ENCODE results near the gene KCNK15.

The KCNK15 gene

DNA sequence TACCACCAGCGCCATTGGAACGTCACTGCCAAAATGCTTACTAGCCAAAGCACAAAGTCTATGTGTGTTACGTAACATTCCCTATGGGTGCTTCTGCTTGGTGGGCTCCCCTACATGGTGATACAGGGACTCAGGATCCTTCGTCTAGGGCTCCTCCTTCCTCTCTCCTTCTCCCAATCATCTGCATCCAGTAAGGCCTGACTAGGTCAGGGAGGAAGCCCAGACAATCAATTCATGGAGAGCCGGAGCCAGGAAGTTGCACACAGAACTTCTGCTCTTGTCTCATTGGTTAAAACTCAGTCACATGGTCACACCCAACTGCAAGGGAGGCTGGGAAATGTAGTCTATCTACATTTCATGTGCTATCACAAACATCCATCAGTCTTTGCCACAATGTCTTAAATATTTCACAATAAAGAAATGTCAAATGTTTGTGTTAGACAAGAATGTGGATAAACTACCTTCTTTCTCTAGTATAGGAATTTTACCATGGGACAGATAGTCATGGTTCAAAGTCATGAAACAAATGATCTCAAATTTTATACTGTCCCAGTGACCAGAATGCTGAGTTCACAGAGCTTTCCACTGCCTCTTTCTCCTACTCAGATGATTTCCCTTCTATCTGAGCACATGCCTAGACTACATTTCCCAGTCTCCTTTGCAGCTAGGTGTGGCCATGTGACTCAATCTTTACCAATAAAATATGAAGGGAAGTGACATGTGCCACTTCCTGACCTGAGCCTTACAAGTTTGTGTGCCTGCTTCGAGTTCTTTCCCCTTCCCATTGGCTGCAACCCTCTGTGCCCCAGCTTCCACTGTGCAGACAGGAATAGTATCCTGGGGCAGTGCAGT, 9.3 kb upstream of the KCNK15 start:
- no peak overlapping the region for H3K9ac ChIP-seq (ENCODE audit: low read length in 2 of 2)
- H3K4me3 ChIP-seq (ENCODE audit: low read length in 2 of 2): peak overlapping the region in 1 of 2 donors; percentile 15
- H3K9me3 ChIP-seq (ENCODE audit: control insufficient read depth in 2 of 2, low read length in 2 of 2): no peaks in the 10 kb centered on the region
- no peak overlapping the region for H3K27ac ChIP-seq (ENCODE audit: low read length)
- peaks cover 11% of the 10 kb centered on the region for H3K4me1 ChIP-seq (ENCODE audit: control insufficient read depth, insufficient read depth, low read length)
- no peaks in the 10 kb centered on the region for H3K36me3 ChIP-seq (ENCODE audit: control insufficient read depth in 2 of 2, insufficient read depth in 2 of 2, low read length in 2 of 2)
- no peaks in the 10 kb centered on the region for H3K27me3 ChIP-seq (ENCODE audit: control insufficient read depth in 1 of 2, insufficient read depth in 2 of 2, low read length in 2 of 2)

DNA sequence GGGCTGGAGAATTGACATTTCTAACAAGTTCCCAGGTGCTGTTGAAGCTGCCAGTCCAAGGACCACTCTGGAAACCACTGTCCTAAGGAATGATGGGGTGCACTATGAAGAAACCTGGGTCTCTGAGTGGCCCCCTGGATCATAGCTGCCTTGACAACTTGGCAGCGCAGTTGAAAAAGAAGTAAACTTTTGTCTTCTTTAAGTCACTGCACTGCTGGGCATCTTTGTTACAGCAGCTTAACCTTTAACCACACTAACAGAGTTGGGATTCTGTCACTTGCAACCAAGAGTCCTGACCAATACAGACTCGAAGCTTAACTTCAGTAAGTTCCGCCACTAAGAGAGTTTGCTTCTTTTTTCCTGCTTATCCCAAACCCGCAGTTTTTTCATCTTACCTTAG, 8.5 kb upstream of the KCNK15 start:
- no peaks in the 10 kb centered on the region for H3K27me3 ChIP-seq (ENCODE audit: control insufficient read depth in 1 of 2, insufficient read depth in 2 of 2, low read length in 2 of 2)
- H3K27ac ChIP-seq (ENCODE audit: low read length): no peak overlapping the region
- no peaks in the 10 kb centered on the region for H3K36me3 ChIP-seq (ENCODE audit: control insufficient read depth in 2 of 2, insufficient read depth in 2 of 2, low read length in 2 of 2)
- H3K4me3 ChIP-seq (ENCODE audit: low read length in 2 of 2): no peak overlapping the region
- no peaks in the 10 kb centered on the region for H3K9me3 ChIP-seq (ENCODE audit: control insufficient read depth in 2 of 2, low read length in 2 of 2)
- peaks cover 11% of the 10 kb centered on the region for H3K4me1 ChIP-seq (ENCODE audit: control insufficient read depth, insufficient read depth, low read length)
- H3K9ac ChIP-seq (ENCODE audit: low read length in 2 of 2): no peak overlapping the region

DNA sequence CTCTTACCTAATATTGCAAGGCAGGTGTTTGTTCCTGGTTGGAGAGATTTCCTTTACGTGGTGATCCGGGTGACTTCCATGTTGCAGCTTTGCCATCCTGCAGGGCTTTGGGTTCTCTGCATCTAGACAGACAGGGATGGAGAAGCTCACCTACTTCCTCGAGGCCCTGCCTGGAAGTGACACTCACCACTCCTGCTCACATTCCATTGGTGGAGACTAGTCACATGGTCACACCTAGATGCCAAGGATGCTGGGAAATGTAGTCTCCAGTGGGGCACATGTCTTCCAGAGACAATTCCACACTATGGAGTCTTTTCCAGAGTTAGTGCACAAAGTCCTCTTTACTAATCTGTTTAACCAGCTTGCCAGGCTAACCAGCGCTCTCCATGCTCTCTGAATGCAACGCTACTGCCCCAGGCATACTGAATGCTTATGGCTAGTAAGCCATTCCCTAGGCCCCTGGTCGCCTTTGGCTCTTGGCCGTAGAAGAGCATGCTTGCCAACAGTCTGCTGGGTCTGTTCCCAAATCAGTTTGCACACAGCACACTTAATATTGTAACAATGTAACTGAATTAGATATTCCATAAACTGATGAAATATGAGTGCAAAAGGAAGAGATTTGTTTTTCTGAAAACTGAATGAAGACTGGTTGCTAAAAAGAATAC, 6.7 kb upstream of the KCNK15 start:
- Histone ChIP-seq H3K36me3 (ENCODE audit: control insufficient read depth in 2 of 2, insufficient read depth in 2 of 2, low read length in 2 of 2) (no peaks in the 10 kb centered on the region), H3K4me3 (ENCODE audit: low read length in 2 of 2) (no peak overlapping the region), H3K27me3 (ENCODE audit: control insufficient read depth in 1 of 2, insufficient read depth in 2 of 2, low read length in 2 of 2) (peaks cover 2 to 9% of the 10 kb centered on the region in 2 donors), H3K9ac (ENCODE audit: low read length in 2 of 2) (no peak overlapping the region), H3K27ac (ENCODE audit: low read length) (no peak overlapping the region), H3K9me3 (ENCODE audit: control insufficient read depth in 2 of 2, low read length in 2 of 2) (no peaks in the 10 kb centered on the region), H3K4me1 (ENCODE audit: control insufficient read depth, insufficient read depth, low read length) (peaks cover 11% of the 10 kb centered on the region)

DNA sequence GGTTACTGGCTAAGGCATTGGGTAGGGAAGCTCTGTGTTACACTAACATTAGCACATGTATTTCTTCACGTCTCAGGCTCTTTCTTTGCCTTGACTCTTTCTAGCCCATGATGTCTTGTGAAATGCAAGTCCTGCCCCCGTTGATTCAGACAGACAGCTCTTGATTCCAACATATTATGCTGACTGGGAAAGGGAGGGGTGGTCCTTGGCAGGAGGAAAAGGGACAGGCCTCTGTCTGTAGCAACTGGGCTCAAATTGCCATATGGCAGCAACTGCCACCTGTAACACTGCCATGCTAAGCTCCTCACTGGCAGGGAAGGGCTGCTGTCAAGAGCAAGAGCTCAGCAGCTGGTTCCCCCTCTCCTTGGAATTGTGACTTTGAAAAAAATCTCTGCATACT, 5.7 kb upstream of the KCNK15 start:
- H3K27me3 ChIP-seq (ENCODE audit: control insufficient read depth in 1 of 2, insufficient read depth in 2 of 2, low read length in 2 of 2): peaks cover 8 to 19% of the 10 kb centered on the region in 2 donors
- H3K36me3 ChIP-seq (ENCODE audit: control insufficient read depth in 2 of 2, insufficient read depth in 2 of 2, low read length in 2 of 2): no peaks in the 10 kb centered on the region
- H3K4me1 ChIP-seq (ENCODE audit: control insufficient read depth, insufficient read depth, low read length): peaks cover 7% of the 10 kb centered on the region
- no peak overlapping the region for H3K27ac ChIP-seq (ENCODE audit: low read length)
- H3K9ac ChIP-seq (ENCODE audit: low read length in 2 of 2): no peak overlapping the region
- no peak overlapping the region for H3K4me3 ChIP-seq (ENCODE audit: low read length in 2 of 2)
- no peaks in the 10 kb centered on the region for H3K9me3 ChIP-seq (ENCODE audit: control insufficient read depth in 2 of 2, low read length in 2 of 2)

DNA sequence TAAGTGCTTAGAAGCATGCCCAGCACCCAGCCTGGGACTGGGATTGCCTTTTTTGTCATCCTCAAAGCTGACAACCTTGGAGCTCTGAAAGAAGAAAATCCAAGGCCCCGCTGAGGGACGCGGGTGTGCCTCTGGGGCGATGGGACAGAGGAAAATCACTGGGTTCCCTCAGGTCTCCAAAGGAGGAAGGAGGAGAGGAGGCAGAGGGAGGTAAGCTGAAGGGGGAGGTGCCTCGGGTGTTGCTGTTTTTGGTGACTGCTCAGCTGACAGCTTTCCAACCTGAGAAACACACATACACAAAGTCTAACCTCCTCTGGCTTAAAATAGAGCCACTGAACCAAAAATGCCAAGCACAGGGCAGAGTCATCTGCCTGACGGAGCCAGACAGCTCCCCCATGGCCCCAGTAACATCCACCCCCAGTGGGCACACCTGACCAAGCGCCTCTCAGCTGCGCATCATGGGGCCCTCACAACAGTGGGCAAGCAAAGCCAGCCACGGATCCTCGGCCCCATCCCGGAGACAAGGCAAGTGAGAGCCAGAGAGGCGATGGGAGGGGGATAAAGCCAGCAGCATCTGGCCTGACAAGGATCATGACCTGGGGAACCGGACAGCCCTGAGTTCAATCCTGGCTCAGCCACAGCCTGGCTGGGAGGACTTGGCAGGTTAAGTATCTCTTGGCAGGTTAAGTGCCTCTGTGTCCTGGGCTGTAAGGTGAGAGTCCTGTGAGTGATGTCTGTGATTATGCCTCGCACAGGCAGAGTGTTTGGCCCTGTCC, 3.2 kb upstream of the KCNK15 start:
- H3K27ac ChIP-seq (ENCODE audit: low read length): no peak overlapping the region
- H3K27me3 ChIP-seq (ENCODE audit: control insufficient read depth in 1 of 2, insufficient read depth in 2 of 2, low read length in 2 of 2): peaks cover 22 to 36% of the 10 kb centered on the region in 2 donors
- no peaks in the 10 kb centered on the region for H3K36me3 ChIP-seq (ENCODE audit: control insufficient read depth in 2 of 2, insufficient read depth in 2 of 2, low read length in 2 of 2)
- H3K4me3 ChIP-seq (ENCODE audit: low read length in 2 of 2): no peak overlapping the region
- H3K4me1 ChIP-seq (ENCODE audit: control insufficient read depth, insufficient read depth, low read length): peaks cover 16% of the 10 kb centered on the region
- no peaks in the 10 kb centered on the region for H3K9me3 ChIP-seq (ENCODE audit: control insufficient read depth in 2 of 2, low read length in 2 of 2)
- H3K9ac ChIP-seq (ENCODE audit: low read length in 2 of 2): no peak overlapping the region

DNA sequence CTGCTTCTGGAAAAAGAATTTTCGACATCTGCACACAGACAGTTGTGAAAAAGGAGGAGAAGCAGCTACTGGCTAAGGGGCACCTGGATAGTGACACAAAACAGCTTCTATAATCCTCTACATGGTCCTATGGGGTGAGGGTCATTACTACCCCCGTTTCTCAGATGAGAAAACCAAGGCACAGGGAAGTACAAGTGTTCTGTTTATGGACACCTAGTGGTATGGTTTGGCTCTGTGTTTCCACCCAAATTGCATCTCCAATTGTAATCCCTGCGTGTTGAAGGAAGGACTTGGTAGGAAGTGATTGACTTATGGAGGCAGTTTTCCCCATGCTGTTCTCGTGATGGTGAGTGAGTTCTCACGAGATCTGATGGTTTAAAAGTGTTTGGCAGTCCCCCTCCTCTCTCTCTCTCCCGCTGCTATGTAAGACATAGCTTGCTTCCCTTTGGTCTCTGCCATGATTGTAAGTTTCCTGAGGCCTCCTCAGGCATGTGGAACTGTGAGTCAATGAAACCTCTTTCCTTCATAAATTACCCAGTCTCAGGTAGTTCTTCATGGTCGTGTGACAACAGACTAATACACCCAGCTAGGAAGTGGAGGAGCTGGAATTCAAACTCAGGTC, 2.5 kb upstream of the KCNK15 start:
- no peak overlapping the region for H3K4me3 ChIP-seq (ENCODE audit: low read length in 2 of 2)
- peaks cover 16% of the 10 kb centered on the region for H3K4me1 ChIP-seq (ENCODE audit: control insufficient read depth, insufficient read depth, low read length)
- no peaks in the 10 kb centered on the region for H3K36me3 ChIP-seq (ENCODE audit: control insufficient read depth in 2 of 2, insufficient read depth in 2 of 2, low read length in 2 of 2)
- H3K9me3 ChIP-seq (ENCODE audit: control insufficient read depth in 2 of 2, low read length in 2 of 2): no peaks in the 10 kb centered on the region
- H3K27me3 ChIP-seq (ENCODE audit: control insufficient read depth in 1 of 2, insufficient read depth in 2 of 2, low read length in 2 of 2): peaks cover 22 to 36% of the 10 kb centered on the region in 2 donors
- H3K27ac ChIP-seq (ENCODE audit: low read length): no peak overlapping the region
- no peak overlapping the region for H3K9ac ChIP-seq (ENCODE audit: low read length in 2 of 2)

DNA sequence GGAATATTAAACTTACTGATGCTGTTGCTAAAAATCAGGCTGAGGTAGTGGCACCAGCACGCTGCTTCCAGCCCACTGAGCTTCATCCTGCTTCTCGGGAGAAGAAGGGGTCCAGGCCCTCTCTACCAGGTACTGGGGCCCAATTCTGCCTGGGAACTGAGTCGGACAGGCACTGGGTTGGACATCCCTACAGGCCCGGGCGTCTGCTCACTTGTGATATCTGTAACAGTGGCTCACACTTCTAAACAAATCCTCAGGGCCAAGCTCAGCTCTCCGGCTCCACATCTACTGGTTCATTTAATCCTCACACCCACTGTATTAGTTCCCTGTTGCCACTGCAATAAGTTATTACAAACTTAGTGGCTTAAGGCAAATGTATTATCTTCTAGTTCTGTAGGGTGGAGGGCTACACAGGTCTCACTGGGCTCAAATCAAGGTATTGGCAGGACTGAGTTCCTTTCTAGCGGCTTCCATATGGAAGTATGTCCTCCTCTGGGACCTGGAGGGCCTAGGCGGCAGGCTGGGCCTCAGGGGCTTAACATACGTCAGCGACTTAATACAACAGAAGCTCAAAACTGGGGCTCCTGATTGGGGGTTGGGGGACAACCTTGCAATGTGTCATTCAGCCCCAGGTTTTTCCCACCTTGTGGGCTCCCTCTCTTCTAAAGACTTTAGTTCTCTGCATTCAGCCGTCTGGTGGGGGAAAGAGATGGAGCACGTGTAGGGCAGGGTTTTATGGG, 1.6 kb upstream of the KCNK15 start:
- H3K4me1 ChIP-seq (ENCODE audit: control insufficient read depth, insufficient read depth, low read length): peaks cover 15% of the 10 kb centered on the region
- H3K9me3 ChIP-seq (ENCODE audit: control insufficient read depth in 2 of 2, low read length in 2 of 2): no peaks in the 10 kb centered on the region
- H3K27me3 ChIP-seq (ENCODE audit: control insufficient read depth in 1 of 2, insufficient read depth in 2 of 2, low read length in 2 of 2): peaks cover 26 to 36% of the 10 kb centered on the region in 2 donors
- no peak overlapping the region for H3K27ac ChIP-seq (ENCODE audit: low read length)
- H3K9ac ChIP-seq (ENCODE audit: low read length in 2 of 2): no peak overlapping the region
- H3K36me3 ChIP-seq (ENCODE audit: control insufficient read depth in 2 of 2, insufficient read depth in 2 of 2, low read length in 2 of 2): no peaks in the 10 kb centered on the region
- no peak overlapping the region for H3K4me3 ChIP-seq (ENCODE audit: low read length in 2 of 2)

DNA sequence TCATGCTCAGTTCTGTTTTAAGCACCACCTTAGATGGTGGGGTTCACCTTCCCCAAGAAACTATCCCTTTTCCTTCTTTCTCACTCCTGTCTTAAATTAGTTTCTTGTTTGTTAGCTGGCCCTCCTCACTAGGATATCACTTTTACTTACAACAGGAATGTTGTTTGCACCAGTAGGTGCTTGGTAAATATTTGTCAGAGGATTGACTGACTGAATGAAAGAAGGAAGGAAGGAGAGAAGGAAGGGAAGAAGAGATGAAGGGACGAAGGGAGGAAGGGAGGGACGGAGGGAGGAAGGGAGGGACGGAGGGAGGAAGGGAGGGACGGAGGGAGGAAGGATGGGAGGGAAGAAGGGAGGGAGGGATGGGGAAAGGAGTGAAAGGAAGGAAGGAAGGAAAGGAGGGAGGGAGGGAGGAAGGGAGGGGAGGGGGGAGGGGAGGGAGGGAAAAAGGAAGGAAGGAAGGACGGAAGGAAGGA, 505 bp upstream of the KCNK15 start:
- Histone ChIP-seq H3K9me3 (ENCODE audit: control insufficient read depth in 2 of 2, low read length in 2 of 2) (no peaks in the 10 kb centered on the region), H3K4me1 (ENCODE audit: control insufficient read depth, insufficient read depth, low read length) (peaks cover 8% of the 10 kb centered on the region), H3K4me3 (ENCODE audit: low read length in 2 of 2) (peak overlapping the region in 1 of 2 donors; percentile 73), H3K27me3 (ENCODE audit: control insufficient read depth in 1 of 2, insufficient read depth in 2 of 2, low read length in 2 of 2) (peaks cover 26 to 46% of the 10 kb centered on the region in 2 donors), H3K9ac (ENCODE audit: low read length in 2 of 2) (no peak overlapping the region), H3K27ac (ENCODE audit: low read length) (no peak overlapping the region), H3K36me3 (ENCODE audit: control insufficient read depth in 2 of 2, insufficient read depth in 2 of 2, low read length in 2 of 2) (no peaks in the 10 kb centered on the region)

DNA sequence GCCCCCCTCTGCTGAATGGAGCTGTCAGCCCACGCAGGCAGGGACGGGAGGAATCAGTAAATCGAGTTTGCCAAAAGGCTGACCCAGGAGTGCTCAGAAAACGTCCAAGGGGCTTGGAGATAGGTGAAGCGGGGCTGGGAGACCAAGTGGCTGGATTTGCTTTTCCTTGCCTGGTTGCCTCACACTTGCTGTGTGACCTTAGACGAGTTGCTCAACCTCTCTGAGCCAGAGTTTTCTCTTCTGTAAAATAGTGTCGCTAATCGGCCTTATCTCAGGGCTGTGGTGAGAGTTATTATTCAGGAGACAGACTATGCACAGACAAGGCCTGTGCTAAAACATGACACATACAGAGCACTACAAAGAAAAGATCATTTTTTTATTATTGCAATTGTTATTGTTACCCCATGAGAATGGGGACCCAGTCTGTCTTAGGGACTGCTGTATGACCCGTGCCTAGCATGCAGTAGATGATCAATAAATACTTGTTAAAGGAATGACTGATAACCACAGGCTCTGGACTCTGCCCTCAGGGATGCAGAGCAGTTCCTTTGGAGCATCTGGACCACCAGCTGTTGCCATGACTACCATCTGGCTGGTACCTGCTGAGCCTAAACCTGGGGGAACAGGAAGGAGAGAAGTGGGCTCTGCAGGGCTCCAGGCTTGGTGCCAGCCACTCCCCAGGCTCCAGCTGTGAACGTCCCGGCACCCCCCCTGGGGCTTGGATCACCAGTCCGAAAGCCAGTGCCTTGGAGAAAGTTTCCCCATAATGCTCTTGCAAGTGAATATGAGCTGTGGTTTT, 901 bp downstream of the KCNK15 start:
- peak overlapping the region; percentile 0 to 73 for H3K4me3 ChIP-seq (ENCODE audit: low read length in 2 of 2)
- no peaks in the 10 kb centered on the region for H3K36me3 ChIP-seq (ENCODE audit: control insufficient read depth in 2 of 2, insufficient read depth in 2 of 2, low read length in 2 of 2)
- no peaks in the 10 kb centered on the region for H3K9me3 ChIP-seq (ENCODE audit: control insufficient read depth in 2 of 2, low read length in 2 of 2)
- H3K27ac ChIP-seq (ENCODE audit: low read length): no peak overlapping the region
- H3K4me1 ChIP-seq (ENCODE audit: control insufficient read depth, insufficient read depth, low read length): peaks cover 8% of the 10 kb centered on the region
- no peak overlapping the region for H3K9ac ChIP-seq (ENCODE audit: low read length in 2 of 2)
- peaks cover 35 to 54% of the 10 kb centered on the region in 2 donors for H3K27me3 ChIP-seq (ENCODE audit: control insufficient read depth in 1 of 2, insufficient read depth in 2 of 2, low read length in 2 of 2)

Measured in stomach smooth muscle (tissue), 2 donors.